ENCODE data around the gene GLIS2.

DNA sequence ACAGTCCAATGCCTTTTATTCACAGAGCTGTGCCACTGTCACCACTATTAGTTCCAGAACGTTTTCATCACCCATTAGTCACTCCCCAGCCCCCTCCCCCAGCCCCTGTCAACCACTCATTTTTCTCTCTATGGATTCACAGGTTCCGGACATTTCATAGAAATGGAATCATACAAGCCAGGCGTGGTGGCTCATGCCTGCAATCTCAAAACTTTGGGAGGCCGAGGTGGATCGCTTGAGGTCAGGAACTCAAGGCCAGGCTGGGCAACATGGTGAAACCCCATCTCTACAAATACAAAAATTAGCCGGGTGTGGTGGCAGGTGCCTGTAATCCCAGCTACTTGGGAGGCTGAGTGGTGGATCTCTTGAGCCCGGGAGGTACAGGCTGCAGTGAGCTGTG, 36.0 kb downstream of the GLIS2 start:
- no peak for TF ChIP-seq CTCF (IDR thresholded peaks at IDR 0.05; ENCODE audit: low read depth, low read length)
- TF ChIP-seq POLR2A (IDR thresholded peaks at IDR 0.05; ENCODE audit: extremely low read depth, insufficient read length), result no peak
